Stimulated activated CD4-positive, alpha-beta T cell treated with anti-CD3 and anti-CD28 coated beads, Interleukin-1b, Interleukin-23, amount 100 ng/mL, for 1 hour (primary cell): ENCODE data around the gene ADPRS.

ENCODE experiments used
- DNase-seq, 2 donors: peaks; one replicate each; pipeline ENCODE4 v3.0.0-alpha.2; 2020; ENCODE audit warnings: low read depth in 2 of 2

Gene ADPRS

DNA sequence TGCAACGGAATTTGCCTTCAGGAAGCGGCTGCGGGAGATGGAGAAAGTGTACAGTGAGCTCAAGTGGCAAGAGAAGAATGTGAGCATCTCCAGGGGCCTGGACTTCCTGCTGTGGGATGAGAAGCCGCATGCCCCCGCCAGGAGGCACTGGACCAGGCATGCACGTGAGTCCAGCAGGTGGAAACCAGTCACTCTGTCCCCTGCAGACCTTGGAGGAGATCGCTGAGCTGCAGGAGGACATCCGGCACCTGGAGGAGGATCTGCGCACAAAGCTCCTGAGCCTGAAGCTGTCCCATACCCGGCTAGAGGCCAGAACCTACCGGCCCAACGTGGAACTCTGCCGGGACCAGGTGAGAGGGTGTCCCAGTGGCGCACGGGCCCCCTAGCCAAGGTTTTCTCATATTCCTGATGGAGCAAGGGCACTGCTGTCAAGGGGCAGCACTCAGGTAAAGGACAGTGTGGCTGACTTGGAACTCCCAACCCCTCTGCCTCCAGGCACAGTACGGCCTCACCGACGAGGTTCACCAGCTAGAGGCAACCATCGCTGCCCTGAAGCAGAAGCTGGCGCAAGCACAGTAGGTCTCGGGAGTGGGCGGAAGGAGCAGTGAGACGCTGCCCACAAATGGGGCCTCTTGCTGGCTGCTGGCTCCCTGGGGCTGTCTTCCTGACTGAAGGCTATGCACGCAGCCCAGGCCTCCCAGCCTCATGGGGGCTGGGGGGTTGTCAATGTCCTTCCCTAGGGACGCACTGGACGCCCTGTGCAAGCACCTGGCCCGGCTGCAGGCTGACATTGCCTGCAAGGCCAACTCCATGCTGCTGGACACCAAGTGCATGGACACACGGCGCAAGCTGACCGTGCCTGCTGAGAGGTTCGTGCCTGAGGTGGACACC is 1.2 kb upstream of the ADPRS start:
- no peak for DNase-seq

DNA sequence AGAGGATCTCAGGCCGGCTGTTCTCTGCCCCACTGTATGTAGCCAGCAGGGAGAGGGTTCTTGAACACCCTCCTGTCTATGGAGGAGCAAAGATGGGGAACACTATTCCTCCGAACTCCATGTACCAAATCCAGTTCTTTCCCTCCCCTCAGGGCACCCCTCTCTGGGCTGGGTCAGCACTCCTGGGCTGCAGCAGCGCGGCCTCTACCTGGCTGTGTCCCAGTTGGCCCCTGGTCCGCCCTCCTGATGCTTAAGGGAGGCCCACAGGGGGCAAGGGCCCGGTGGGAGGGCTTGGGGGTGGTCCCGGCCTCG is 471 bp upstream of the ADPRS start:
- DNase-seq: no peak

DNA sequence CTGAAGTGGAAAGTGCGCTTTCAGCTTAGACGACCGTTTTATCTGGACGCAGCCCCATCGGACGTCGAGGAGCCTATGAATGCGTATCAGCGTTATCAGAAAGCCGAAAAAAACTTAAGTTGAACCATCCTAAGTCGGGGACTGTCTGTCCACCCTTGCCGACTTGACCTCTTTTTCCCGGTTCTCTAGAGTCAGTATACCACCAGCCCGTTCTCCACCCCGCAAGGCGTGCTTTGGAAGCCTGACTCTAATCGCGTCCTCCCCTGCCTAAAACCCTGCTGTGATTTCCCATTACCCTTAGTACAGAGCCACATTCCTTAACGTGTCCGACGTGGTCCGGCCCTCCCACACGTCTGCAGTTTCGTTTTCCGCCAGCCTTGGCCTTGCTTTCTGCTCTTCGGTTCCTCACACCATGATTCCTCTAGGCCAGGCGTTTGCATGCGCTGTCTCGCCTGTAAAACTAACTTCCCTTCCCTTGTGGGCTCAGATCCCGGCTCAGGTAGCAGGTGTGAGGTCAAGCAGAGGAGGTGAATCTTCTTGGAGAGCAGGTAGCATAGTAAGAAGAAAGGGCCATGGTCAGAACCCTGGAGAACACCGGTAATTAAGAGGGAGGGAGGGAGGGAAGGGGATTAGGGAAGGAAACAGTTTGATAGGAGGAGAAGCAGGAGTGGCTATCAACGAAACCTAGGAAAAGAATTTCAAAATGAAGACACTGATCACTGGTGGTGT is 865 bp downstream of the ADPRS start:
- DNase-seq: no peak

DNA sequence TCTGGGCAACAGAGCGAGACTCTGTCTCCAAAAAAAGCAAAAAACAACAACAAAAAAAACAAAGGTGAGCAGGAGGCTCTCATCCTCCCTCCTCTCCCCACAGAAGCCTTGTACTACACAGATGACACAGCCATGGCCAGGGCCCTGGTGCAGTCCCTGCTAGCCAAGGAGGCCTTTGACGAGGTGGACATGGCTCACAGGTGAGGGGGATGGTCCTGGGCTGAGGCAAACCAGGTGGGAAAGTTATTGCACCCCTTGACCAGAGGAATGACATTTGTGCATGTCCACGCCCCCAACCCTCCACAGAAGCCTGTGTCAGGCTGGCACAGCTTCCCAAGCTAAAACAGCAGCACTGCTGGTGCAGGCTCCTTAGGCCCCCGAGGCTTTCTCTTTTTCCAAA is 2.4 kb downstream of the ADPRS start:
- DNase-seq: no peak

DNA sequence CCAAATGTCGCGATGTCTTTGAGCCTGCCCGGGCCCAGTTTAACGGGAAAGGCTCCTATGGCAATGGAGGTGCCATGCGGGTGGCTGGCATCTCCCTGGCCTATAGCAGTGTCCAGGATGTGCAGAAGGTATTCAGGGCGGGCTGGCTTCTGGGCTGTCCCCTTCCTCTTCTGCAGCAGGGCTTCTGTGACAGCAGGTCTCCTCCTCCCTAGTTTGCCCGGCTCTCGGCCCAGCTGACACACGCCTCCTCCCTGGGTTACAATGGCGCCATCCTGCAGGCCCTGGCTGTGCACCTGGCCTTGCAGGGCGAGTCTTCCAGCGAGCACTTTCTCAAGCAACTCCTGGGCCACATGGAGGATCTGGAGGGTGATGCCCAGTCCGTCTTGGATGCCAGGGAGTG is 3.0 kb downstream of the ADPRS start:
- no peak for DNase-seq

DNA sequence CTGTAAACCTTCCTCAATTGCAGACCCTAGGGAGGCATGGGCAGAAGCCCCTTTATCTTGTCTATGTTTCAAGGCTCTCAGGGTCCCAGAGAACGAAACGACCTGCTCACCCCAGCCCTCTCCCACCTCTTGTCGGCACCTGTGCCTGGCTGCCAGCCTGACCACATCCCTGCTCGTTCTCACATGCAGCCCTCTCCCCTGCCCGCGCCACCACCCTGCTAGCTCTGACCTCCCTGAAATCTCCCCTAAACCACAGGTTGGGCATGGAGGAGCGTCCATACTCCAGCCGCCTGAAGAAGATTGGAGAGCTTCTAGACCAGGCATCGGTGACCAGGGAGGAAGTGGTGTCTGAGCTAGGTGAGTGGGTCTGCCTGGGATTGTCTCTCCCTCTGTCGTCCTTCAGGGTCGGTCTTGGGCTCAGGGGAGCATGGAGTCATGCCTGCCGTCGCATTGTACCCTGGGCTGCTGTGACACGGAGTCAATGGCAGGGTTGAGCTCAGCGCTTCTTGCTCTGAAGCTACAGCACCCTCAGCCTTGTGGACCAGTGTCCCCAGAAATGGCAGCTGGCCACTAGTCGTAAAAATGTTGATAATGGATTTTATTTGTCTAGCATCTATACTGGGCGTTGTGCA is 3.6 kb downstream of the ADPRS start:
- DNase-seq: no peak

DNA sequence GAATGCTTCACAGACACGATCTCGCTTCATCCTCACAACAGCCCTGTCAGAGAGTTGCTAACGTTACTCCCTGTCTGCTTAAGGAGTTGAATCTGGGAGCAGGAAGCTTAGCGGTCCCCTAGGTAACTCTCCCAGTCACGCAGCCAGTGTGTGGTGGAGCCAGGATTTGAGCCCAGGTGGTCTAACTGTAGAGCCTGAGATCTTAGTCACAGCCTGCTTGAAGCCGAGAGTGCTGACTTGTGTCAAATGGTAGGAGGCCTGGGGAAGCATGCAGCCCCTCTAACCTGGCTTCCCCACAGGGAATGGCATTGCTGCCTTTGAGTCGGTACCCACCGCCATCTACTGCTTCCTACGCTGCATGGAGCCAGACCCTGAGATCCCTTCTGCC is 4.1 kb downstream of the ADPRS start:
- DNase-seq: no peak

DNA sequence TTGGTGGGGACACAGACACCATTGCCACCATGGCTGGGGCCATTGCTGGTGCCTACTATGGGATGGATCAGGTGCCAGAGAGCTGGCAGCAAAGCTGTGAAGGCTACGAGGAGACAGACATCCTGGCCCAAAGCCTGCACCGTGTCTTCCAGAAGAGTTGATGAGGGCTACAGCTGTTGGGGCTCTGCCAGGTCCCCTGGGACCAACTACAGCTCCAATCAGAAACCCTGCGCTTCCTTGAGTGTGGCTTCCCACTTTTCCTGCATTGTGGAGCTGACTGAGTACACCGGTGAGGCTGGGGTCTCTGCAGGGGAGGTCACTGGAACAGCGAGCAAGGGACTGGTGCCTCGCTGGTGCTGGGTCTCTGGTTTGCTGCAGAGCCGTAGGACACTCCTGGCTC is 4.5 kb downstream of the ADPRS start:
- no peak for DNase-seq

DNA sequence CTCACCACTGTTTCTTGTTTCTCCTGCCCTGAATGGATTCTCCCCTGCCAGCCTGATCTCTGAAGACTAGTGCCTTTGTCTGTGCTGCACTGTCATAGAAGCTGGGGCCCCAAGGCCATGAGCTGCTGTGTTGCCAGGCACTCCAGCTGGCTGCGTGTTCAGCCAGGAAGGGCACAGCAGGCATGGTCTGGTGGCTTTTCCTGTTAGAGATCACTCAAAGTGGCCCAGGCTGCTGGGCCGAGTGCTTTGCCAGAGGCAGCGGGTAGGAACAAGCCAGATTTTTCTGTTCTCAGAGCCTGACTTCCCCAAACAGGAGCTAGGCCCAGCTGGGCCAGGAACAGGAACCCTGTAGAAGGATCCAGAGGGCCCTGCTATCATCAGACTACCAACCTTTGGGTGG is 5.2 kb downstream of the ADPRS start:
- DNase-seq: no peak

DNA sequence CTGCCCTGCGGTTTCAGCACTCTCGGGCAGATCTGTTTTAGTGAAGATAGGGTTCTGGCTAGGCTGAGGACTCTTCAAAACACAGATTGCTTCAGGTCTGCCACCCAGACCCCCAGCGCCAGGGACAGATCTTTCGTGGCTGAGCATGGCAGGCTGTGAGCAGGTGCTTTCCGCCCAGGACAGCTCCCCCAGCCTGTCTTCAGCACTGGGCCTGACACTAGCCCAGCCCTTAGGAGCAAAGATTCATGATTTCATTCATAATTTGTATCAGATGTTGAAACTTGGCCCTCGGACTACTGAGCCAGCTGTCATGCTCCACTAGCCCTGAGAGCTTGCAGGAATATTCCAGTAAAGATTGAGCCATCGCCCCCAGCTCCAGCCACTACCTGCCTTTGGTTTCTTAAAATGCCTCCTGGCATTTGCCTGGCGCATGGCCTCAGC is 5.9 kb downstream of the ADPRS start:
- DNase-seq: no peak

DNA sequence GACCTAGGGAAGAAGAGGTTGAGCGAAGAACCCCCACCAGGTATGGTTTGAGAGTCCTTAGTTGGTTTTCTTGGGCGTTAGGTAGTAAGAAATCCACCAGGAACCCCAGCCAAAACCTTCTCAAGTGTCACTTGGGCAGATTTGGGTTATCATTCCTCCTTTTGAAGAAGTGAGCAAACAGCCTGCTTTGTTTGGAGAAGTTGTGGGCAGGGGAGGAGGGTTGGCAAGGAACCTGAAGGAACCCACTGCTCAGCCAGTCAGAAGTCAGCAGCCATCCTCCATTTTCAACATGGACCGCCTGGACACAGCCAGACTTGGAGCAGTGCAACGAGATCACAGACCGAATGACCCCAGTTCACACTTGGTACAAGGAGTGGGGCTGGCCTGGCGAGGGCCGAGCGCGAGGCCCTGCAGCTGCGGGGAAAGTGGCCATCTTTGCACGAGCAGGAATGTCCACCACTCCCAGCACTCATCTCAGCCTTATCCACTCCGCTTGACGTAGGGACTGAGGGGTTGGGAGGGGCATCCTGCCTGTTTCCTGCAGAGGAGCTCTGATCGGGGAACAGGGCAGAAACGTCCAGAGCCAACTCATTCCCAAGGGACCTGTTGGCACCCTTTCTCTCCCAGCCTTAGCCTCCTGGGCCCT is 7.2 kb downstream of the ADPRS start:
- DNase-seq: no peak

DNA sequence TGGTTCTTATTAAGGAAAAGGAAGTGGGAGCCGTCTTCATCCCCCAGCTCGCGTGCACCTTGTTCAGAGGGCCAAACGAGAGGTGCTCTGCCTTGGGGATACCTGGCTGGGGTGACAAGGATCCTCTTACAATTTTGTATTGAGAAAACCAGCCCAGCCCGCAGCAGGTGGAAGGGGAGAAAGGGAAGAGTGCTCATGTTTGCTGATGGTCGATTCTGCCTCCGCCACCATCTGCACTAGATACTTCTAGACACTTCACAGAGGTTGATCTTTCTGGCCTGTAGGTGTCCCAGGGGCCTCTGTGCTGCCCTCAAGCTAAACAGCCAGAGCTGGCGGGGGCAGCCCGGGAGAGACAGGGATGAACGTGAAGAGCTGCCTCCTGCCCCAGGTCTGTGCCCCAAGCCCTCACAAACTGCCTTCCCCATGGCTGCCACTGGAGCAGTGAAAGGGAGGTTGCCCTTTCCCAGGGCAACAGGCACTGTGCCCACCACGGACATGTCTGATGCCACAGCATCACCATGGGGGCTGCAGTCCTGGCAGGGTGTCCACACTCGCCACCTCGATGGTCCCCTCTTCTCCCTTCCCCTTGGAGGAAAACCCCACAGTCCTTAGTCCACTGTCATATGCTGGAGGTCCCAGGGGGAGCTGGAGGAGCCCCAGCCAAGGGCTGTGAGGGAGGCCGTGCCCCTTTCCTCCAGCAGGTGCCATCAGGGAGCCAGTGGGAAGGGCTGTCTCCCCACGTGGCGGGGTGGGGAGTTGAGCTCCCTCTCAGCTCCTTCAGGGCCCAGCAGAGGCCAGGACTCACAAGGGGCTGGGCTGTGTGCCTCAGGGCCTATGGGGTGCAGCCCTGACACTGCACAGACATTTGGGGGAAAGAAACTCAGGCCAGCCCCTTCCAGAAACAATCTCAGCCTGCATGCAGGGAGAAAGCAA is 8.1 kb downstream of the ADPRS start:
- no peak for DNase-seq

DNA sequence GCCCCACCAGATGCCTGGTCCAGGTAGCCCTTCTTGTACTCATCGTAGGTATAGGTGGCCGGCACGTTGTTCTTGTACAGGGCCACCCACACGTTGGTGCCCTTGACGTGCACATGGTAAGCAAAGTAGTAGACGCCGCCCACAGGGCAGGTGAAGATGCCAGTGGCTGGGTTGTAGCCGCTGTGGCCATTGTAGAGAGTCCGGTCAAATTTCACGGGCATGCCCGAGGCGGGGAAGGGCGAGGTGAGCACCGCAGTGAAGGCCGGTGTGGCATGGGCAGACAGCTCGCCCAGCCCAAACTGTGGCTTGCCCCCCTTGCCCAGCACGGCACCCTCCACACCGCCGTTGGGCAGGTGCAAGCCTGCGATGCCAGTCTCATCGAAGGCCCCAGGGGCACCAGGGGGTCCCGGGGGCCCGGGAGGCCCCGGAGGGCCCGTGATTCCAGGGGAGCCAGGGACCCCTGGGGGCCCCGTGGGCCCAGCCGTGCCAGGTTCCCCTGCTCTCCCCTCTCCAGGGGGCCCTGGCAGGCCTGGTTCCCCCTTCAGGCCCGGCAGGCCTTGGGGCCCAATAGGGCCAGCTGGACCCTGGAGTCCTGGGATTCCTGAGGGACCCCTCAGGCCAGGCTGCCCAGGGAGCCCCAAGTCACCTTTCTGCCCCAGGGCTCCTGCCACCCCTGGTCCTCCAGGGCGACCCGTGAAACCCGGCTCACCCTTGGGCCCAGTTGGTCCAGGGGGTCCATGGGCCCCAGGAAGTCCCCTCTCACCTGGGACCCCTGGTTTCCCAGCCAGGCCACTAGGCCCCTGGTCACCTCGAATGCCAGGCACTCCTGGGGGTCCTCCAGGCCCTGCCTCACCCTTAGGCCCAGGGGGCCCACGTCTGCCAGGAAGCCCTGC is 9.2 kb downstream of the ADPRS start:
- DNase-seq: no peak

DNA sequence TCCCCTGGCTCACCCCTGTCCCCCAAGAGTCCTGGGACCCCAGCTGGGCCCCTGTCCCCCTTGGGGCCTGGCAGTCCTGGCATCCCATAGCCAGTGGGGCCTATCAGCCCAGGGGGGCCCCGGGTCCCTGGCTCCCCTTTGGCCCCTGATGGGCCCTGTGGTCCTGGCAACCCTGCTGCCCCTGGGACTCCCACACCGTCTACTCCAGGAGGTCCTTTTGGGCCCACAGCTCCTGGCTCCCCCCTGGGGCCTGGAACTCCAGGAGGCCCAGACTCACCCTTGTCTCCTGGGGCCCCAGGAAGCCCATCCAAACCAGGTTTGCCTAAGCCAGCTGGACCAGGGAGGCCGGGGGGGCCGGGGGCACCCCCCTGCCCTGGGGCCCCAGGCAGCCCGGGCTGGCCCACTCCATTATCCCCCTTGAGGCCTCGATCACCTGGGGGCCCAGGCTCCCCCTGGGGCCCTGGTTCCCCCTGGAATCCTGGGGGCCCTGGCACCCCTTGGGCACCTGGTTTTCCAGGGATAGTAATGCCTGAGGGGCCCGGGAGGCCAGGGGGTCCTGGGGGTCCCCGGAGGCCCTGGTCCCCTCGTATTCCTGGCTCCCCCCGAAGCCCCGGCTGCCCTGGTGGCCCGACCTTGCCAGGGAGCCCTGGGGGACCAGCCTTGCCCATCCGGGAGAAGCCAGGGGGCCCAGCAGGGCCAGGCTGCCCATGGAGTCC is 10.1 kb downstream of the ADPRS start:
- DNase-seq: no peak

DNA sequence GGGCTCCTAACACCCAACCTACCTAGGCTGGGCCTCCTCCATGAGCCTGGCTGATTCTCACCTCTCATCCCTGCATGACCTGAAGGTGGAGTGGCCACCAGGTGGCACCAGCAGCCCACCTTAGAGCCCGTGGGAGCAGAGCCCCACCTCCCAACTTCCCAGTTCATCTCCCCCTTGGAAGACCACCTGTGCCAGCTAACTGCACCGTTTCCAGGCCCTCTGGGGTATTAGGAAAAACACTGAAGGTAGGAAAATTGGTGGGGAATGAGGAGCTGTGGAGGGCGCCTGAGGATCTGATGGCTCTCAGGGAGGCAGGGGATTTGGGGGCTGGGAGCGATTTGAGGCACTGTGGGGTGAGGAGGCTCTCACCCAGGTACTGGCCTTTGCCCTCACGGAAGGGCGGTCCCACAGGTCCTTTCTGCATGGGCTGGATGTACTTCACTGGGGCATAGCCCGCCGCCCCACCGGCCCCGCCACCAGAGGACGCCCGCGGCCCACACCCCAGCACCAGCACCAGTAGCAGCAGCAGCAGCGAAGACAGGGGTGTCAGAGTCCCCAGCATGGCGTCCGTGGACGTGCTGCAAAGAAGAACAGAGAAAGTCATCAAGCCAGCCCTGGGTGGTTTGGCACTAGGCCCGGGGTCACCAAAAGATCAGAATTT is 11.1 kb downstream of the ADPRS start:
- peak; percentile 51 to 59 for DNase-seq

DNA sequence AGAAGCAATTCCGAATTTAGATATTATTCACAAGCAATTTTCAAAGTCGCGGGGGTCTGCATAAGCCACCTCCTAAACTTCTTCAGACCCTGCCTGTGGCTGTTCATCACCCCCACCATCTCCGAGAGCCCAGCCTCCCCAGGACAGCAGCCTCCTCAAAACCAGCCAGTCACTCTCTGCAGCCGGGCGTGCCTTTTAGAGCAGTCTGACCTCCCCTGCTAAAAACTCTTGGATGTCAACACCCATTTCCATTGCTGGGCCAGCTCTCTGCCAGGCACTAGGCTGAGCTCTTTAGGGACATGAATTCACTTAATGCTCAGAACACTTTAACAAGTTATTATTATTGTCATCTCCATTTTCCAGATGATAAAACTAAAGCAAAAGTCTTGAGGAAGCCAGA is 11.7 kb downstream of the ADPRS start:
- DNase-seq: no peak

DNA sequence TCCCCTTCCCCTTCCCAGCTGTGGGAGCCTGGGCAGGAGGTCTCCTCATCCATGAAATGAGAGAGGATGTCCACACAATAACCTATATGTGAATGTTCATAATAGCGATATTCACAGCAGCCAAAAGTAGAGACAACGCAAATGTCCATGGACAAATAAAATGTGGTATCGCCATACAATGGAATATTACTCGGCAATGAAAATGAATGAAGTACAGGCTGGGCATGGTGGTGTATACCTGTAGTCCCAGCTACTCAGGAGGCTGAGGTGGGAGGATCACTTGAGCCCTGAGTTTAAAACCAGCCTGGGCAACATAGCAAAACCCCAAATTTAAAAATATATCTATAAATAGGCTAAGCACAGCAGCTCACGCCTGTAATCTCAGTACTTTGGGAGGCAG is 12.9 kb downstream of the ADPRS start:
- no peak for DNase-seq

DNA sequence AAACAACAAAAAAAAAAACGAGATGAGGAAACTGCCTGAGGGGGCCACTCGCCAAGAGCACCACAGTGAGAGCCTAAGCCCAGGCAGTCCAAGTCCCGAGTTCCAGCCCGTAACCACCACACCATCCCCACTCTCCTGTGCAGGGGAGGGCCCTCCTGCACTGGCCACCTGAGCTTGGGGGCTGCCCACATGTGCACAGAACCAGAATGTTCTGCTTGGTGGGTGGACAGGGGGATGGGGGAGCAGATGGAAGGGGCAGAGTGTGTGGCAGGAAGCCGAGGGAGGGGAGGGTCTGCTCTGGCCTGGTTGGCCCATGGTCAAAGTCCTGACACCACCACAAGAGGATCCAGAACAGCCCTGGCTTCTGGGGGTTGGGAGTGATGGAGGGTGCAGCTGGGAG is 17.6 kb downstream of the ADPRS start:
- no peak for DNase-seq

DNA sequence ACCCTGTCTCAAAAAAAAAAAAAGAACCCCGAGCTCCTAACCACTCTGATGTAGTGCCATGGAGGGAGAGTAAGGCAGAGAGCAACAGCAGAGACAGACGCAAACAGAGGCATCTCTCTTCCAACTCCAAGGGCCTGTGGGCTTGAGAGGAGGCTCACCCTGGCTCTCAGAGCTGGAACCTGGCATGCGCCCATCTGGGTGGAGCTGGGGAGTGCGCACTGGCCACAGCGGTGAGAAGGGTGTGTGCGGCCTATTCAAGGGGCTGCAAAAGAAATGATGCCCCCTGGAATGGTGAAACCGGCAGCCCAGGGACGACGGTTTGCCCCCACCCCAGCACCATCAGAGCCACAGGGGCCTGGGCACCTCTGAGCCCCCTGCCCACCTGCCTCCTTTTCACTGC is 18.7 kb downstream of the ADPRS start:
- DNase-seq: no peak
